ENCODE measurements around the gene C4orf46. TPM values are rescaled to one million over a fixed set of nuclear protein-coding genes. Genes with fewer than 3 reads are reported as not detected.
"Not testable (repeated sequence)": the region's sequence is repeated elsewhere in the genome, so short reads cannot be mapped to it uniquely, and the experiment has no call there.

C4orf46 gene
- total RNA-seq (2022): 9.6 and 10.1 TPM in 2 replicates
- percentile 75 among the genes with signal in this experiment for Bru-seq, nascent RNA
- BruChase-seq, experiment 1, labeled RNA remaining after a 6-hour chase: percentile 93 among the genes with signal in this experiment
- BruChase-seq, experiment 2, labeled RNA remaining after a 2-hour chase: percentile 97 among the genes with signal in this experiment
- long read RNA-seq, transcript C4orf46-201 (2 exons, 3,521 nt): major isoform, 27 of 31 reads
- long read RNA-seq, partial matches to known transcripts: 0 of 31 reads
- long read RNA-seq, other reads (novel, unspliced or antisense): 4 of 31 reads

- no peaks in the 10 kb centered on the region for H3K27me3 Mint-ChIP-seq (ENCODE audit: unreplicated experiment)
- intact Hi-C loops (cut with micrococcal nuclease; ENCODE audit: unreplicated experiment): no loop called here
- peak within 1 kb of the TSS; percentile 90 for H3K4me3 Mint-ChIP-seq (ENCODE audit: low read depth, unreplicated experiment)
- BruUV-seq (replicated peaks): no TSS peak
- H3K9me3 Mint-ChIP-seq (ENCODE audit: low read depth, unreplicated experiment): no peaks in the 10 kb centered on the region
- CTCF ChIA-PET: no interaction called here
- H3K4me1 Mint-ChIP-seq (ENCODE audit: low read depth, unreplicated experiment): peaks cover 7% of the 10 kb centered on the region
- H3K27ac Mint-ChIP-seq (ENCODE audit: unreplicated experiment): peak within 1 kb of the TSS; percentile 89
- TF ChIP-seq, protein P1, sequence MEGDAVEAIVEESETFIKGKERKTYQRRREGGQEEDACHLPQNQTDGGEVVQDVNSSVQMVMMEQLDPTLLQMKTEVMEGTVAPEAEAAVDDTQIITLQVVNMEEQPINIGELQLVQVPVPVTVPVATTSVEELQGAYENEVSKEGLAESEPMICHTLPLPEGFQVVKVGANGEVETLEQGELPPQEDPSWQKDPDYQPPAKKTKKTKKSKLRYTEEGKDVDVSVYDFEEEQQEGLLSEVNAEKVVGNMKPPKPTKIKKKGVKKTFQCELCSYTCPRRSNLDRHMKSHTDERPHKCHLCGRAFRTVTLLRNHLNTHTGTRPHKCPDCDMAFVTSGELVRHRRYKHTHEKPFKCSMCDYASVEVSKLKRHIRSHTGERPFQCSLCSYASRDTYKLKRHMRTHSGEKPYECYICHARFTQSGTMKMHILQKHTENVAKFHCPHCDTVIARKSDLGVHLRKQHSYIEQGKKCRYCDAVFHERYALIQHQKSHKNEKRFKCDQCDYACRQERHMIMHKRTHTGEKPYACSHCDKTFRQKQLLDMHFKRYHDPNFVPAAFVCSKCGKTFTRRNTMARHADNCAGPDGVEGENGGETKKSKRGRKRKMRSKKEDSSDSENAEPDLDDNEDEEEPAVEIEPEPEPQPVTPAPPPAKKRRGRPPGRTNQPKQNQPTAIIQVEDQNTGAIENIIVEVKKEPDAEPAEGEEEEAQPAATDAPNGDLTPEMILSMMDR (IDR thresholded peaks at IDR 0.05; ENCODE audit: unreplicated experiment): no peak
- H3K36me3 Mint-ChIP-seq (ENCODE audit: insufficient read depth, unreplicated experiment): peaks cover 24% of the 10 kb centered on the region
- no peak for DNase-seq
Measured at GRCh38 chr4:158671665-158671914, at the start of gene C4orf46. TSS of gene C4orf46 (minus strand) at chr4:158671887. CDS start at chr4:158671801, 86 bp downstream.

GRCh38 chr4:158715802-158716201, 44.1 kb upstream of the C4orf46 start:
- CTCF ChIA-PET: no interaction called here
- no peak overlapping the region for H3K4me3 Mint-ChIP-seq (ENCODE audit: low read depth, unreplicated experiment)
- no TSS peak for BruUV-seq (replicated peaks)
- no peaks in the 10 kb centered on the region for H3K9me3 Mint-ChIP-seq (ENCODE audit: low read depth, unreplicated experiment)
- TF ChIP-seq, protein P1 (IDR thresholded peaks at IDR 0.05; ENCODE audit: unreplicated experiment): no peak
- no peak overlapping the region for H3K27ac Mint-ChIP-seq (ENCODE audit: unreplicated experiment)
- peaks cover 36% of the 10 kb centered on the region for H3K36me3 Mint-ChIP-seq (ENCODE audit: insufficient read depth, unreplicated experiment)
- DNase-seq: no peak
- H3K4me1 Mint-ChIP-seq (ENCODE audit: low read depth, unreplicated experiment): no peaks in the 10 kb centered on the region
- no peaks in the 10 kb centered on the region for H3K27me3 Mint-ChIP-seq (ENCODE audit: unreplicated experiment)
- intact Hi-C loops (cut with micrococcal nuclease; ENCODE audit: unreplicated experiment): no loop called here

DNA sequence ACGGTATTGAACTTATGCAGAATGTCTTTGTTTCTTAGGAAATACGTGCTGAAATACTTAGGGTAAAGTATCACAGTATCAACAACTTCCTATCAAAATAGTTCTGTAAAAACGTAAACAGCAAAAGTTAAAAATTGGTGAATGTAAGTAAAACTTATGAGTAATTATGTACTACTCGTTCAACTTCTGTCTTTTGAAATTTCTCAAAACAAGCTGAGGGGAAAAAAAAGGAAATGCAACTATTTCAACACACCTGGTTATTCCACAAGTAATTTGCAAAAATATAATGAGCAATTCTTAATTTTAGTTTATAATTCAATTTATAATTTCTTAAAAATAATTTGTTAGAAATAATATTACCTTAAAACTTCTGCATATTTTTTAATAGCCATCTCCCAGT, 43.2 kb upstream of the C4orf46 start:
- Mint-ChIP-seq H3K27me3 (ENCODE audit: unreplicated experiment) (no peaks in the 10 kb centered on the region), H3K36me3 (ENCODE audit: insufficient read depth, unreplicated experiment) (peaks cover 38% of the 10 kb centered on the region), H3K27ac (ENCODE audit: unreplicated experiment) (no peak overlapping the region), H3K4me3 (ENCODE audit: low read depth, unreplicated experiment) (no peak overlapping the region), H3K4me1 (ENCODE audit: low read depth, unreplicated experiment) (no peaks in the 10 kb centered on the region), H3K9me3 (ENCODE audit: low read depth, unreplicated experiment) (no peaks in the 10 kb centered on the region)
- CTCF ChIA-PET: no interaction called here
- TF ChIP-seq, protein P1 (IDR thresholded peaks at IDR 0.05; ENCODE audit: unreplicated experiment): no peak
- intact Hi-C loops (cut with micrococcal nuclease; ENCODE audit: unreplicated experiment): no loop called here
- no peak for DNase-seq
- no TSS peak for BruUV-seq (replicated peaks)

GRCh38 chr4:158712622-158713021, 40.9 kb upstream of the C4orf46 start:
- H3K27me3 Mint-ChIP-seq (ENCODE audit: unreplicated experiment): not testable (repeated sequence)

GRCh38 chr4:158710814-158711213, 39.1 kb upstream of the C4orf46 start:
- no TSS peak for BruUV-seq (replicated peaks)
- no peak overlapping the region for H3K27ac Mint-ChIP-seq (ENCODE audit: unreplicated experiment)

More at GRCh38 chr4:158712622-158713021, 40.9 kb upstream of the C4orf46 start:
- DNase-seq; H3K27ac Mint-ChIP-seq (ENCODE audit: unreplicated experiment); intact Hi-C loops (cut with micrococcal nuclease; ENCODE audit: unreplicated experiment); H3K4me1 Mint-ChIP-seq (ENCODE audit: low read depth, unreplicated experiment); H3K9me3 Mint-ChIP-seq (ENCODE audit: low read depth, unreplicated experiment); CTCF ChIA-PET; H3K4me3 Mint-ChIP-seq (ENCODE audit: low read depth, unreplicated experiment); BruUV-seq (replicated peaks): not testable (repeated sequence)
- peaks cover 33% of the 10 kb centered on the region for H3K36me3 Mint-ChIP-seq (ENCODE audit: insufficient read depth, unreplicated experiment)

More at GRCh38 chr4:158710814-158711213, 39.1 kb upstream of the C4orf46 start:
- no peaks in the 10 kb centered on the region for H3K27me3 Mint-ChIP-seq (ENCODE audit: unreplicated experiment)
- H3K4me1 Mint-ChIP-seq (ENCODE audit: low read depth, unreplicated experiment): no peaks in the 10 kb centered on the region
- intact Hi-C loops (cut with micrococcal nuclease; ENCODE audit: unreplicated experiment): no loop called here
- no peak for DNase-seq
- CTCF ChIA-PET: interaction anchor here (0.9 kb wide), 1 partner anchor 492 kb away, joined by 4 read pairs; no protein-coding TSS in a partner anchor
- H3K36me3 Mint-ChIP-seq (ENCODE audit: insufficient read depth, unreplicated experiment): peaks cover 27% of the 10 kb centered on the region
- H3K9me3 Mint-ChIP-seq (ENCODE audit: low read depth, unreplicated experiment): no peaks in the 10 kb centered on the region
- TF ChIP-seq, protein P1 (IDR thresholded peaks at IDR 0.05; ENCODE audit: unreplicated experiment): no peak
- H3K4me3 Mint-ChIP-seq (ENCODE audit: low read depth, unreplicated experiment): no peak overlapping the region
